ENCODE measurements around the gene RAD51B. TPM values are rescaled to one million over a fixed set of nuclear protein-coding genes. Genes with fewer than 3 reads are reported as not detected.

RAD51B gene
- total RNA-seq, 4 donors from 2014 or later, result 14.0 to 16.4 (median 14.8) TPM

GRCh38 chr14:67800743-67801142 is 18.8 kb upstream of the RAD51B start:
- Histone ChIP-seq H3K27ac (no peak overlapping the region), H3K27me3 (no peaks in the 10 kb centered on the region), H3K4me1 (no peaks in the 10 kb centered on the region), H3K4me3 (replicated peaks in 1 of 3) (no peak overlapping the region), H3K9me3 (no peaks in the 10 kb centered on the region), H3K36me3 (peaks cover 69 to 73% of the 10 kb centered on the region in 2 donors)
- no peak for TF ChIP-seq POLR2A (IDR thresholded peaks at IDR 0.05)
- no peak for TF ChIP-seq CTCF (IDR thresholded peaks at IDR 0.05)
- intact Hi-C loops (cut with DNase I), result no loop called here
- DNase-seq, result no peak
- WGBS, 2 donors, result 95% methylated on average over 4 of the region's 4 CpGs

DNA sequence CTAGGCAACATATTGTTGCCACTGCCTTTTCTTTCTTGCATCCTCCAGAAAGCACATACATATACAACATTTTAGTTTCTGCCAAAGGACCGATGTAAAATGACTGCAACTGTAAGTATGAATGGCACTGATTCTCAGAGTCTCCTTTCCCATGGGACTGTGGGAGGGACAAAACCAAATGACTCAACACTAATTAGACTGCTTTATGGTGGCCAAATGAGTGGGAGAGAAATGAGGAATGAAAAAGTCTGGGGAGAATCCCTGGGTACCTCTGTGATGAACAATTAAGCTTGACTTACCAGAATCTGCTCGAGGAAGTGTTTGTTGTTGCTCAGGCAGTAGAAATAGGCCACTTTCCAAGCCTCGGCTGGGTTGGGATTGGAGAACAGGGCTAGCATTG is 13.3 kb upstream of the RAD51B start:
- no peaks in the 10 kb centered on the region for H3K4me1 ChIP-seq
- H3K4me3 ChIP-seq (replicated peaks in 1 of 3), result no peak overlapping the region
- peaks cover 76 to 80% of the 10 kb centered on the region in 2 donors for H3K36me3 ChIP-seq
- H3K27ac ChIP-seq, result no peak overlapping the region
- TF ChIP-seq POLR2A (IDR thresholded peaks at IDR 0.05), result no peak
- TF ChIP-seq CTCF (IDR thresholded peaks at IDR 0.05), result no peak
- no peaks in the 10 kb centered on the region for H3K9me3 ChIP-seq
- intact Hi-C loops (cut with DNase I), result no loop called here
- 74 to 75% methylated on average over 3 of the region's 3 CpGs for WGBS, 2 donors
- no peaks in the 10 kb centered on the region for H3K27me3 ChIP-seq
- no peak for DNase-seq

GRCh38 chr14:67814821-67815220 is 4.8 kb upstream of the RAD51B start:
- no peak for DNase-seq
- intact Hi-C loops (cut with DNase I), result no loop called here
- TF ChIP-seq CTCF (IDR thresholded peaks at IDR 0.05) (no peak), POLR2A (IDR thresholded peaks at IDR 0.05) (no peak)
- Histone ChIP-seq H3K4me3 (replicated peaks in 1 of 3) (no peak overlapping the region), H3K4me1 (peaks cover 11% of the 10 kb centered on the region in 2 donors), H3K9me3 (no peaks in the 10 kb centered on the region), H3K27ac (no peak overlapping the region), H3K36me3 (peaks cover 11 to 24% of the 10 kb centered on the region in 2 donors), H3K27me3 (no peaks in the 10 kb centered on the region)
- 81 to 82% methylated on average over 2 of the region's 2 CpGs for WGBS, 2 donors

DNA sequence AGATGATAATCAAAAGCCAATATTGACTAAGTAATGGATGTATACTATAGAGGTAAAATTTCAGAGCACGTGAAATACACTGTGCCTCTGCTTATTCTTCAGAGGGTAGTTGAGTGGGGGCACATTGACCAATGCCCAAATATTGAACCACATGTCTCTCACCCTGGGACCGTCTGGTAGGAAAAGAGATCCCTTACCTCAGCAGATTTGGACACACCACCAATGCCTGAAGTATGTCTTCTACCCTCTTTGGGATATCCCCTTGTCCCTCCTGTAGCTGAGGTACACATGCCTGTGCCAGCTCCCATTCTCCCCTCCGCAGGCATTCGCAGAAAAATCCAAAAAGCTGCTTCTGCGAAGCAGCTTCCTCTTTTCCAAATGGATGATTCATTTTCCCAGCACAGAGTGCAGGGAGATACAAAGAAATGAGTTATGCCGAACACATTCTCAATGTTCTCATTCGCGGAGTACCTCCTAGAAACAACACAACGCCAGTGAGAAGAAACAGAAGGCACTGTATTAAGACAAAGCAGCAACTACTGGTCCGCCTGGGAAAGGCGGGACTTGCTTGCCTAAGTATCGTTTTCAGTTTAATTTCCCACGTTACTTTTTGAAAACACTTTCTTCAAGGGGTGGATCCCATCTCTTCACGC is 3.9 kb upstream of the RAD51B start:
- intact Hi-C loops (cut with DNase I), result no loop called here
- peaks cover 11 to 17% of the 10 kb centered on the region in 2 donors for H3K4me1 ChIP-seq

DNA sequence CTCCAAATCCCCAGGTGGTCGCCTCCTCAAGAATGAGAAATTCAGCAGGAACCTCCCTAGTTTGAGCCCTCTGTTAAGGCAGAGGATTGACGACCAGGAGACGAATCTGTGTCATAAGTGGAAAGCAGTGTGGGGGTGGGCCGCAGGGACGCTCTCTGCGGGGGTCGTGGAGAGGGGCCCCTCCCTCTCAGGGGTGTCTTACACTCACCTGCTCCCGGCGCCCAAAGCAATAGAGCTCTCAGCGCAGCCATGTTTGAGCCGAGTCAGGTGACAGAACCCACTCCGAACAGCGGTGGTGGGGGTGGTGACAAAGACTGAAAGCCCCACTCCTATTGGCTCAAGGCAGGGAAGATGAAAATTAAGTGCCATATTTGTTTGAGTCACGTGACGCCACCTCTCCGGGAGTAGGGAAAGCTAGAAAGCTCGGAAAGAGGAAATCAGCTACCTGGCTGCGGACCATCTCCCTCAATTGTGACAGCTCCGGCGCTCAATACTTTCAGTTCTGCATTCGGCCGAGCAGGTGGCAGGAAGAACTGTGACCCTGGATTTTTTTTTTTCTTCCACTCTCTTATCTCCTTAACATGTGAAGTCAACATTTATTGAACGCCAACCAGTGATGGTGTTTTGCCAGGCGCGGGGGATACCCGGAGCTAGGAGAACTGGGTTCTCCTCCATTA is 3.1 kb upstream of the RAD51B start, which contains the start of gene ZFYVE26:
TSS of gene ZFYVE26 (minus strand) at position 265 of the 677 bp plus-strand sequence. CDS start 627 bp downstream, outside the sequence.
- DNase-seq, result peak; percentile 96
- H3K4me3 ChIP-seq (replicated peaks in 1 of 3), result peak within 1 kb of the TSS; percentile 40 to 89 (median 83)
- intact Hi-C loops (cut with DNase I), result no loop called here
- no peaks in the 10 kb centered on the region for H3K27me3 ChIP-seq
- peaks cover 11 to 19% of the 10 kb centered on the region in 2 donors for H3K4me1 ChIP-seq
- TF ChIP-seq CTCF (IDR thresholded peaks at IDR 0.05) (peak in 1 of 6 experiments; percentile 28), POLR2A (IDR thresholded peaks at IDR 0.05) (peak in 1 of 2 donors; percentile 72)
- peaks cover 4 to 14% of the 10 kb centered on the region in 2 donors for H3K36me3 ChIP-seq
- WGBS, 2 donors, result 1% methylated on average over 25 to 26 of the region's 26 CpGs
- H3K9me3 ChIP-seq, result no peaks in the 10 kb centered on the region
- H3K27ac ChIP-seq, result peak within 1 kb of the TSS; percentile 53 to 84 (median 74)

More for the DNA sequence above, 3.9 kb upstream of the RAD51B start:
- peak overlapping the region; percentile 53 to 84 (median 74) for H3K27ac ChIP-seq
- H3K9me3 ChIP-seq, result no peaks in the 10 kb centered on the region
- H3K4me3 ChIP-seq (replicated peaks in 1 of 3), result peak overlapping the region; percentile 40 to 89 (median 83)
- peaks cover 8 to 16% of the 10 kb centered on the region in 2 donors for H3K36me3 ChIP-seq
- no peak for TF ChIP-seq POLR2A (IDR thresholded peaks at IDR 0.05)
- peak in 1 of 2 donors; percentile 8 for DNase-seq
- no peaks in the 10 kb centered on the region for H3K27me3 ChIP-seq
- 5 to 6% methylated on average over 14 of the region's 14 CpGs for WGBS, 2 donors

Measured in thyroid gland (tissue), 4 donors.